HL-60 (cell line): ENCODE measurements around the gene ZDHHC16.
"Not testable (repeated sequence)": the region's sequence is repeated elsewhere in the genome, so short reads cannot be mapped to it uniquely, and the experiment has no call there.

Source experiments
- DNase-seq, 2 experiments: peaks; one replicate each; pipeline ENCODE4 v3.0.0-alpha.2; 2010 to 2020; ENCODE audit warnings: low read depth in 1 of 2, low spot score in 1 of 2
- H3K27ac ChIP-seq: fragments of 250-450 bp; sonication (Bioruptor Pico); replicated peaks from 2 replicates; pipeline ENCODE4 v1.5.1; 2020; ENCODE audit warnings: mild to moderate bottlenecking, moderate library complexity
- H3K27me3 ChIP-seq: fragments of 250-450 bp; sonication (Bioruptor Pico); 2 replicates; pipeline ENCODE4 v1.5.1; 2021; ENCODE audit warnings: mild to moderate bottlenecking, moderate library complexity; ENCODE audit not compliant: insufficient read depth, poor library complexity, severe bottlenecking
- H3K4me3 ChIP-seq: replicated peaks from 2 replicates; pipeline ENCODE4 v1.5.1; 2011; ENCODE audit warnings: mild to moderate bottlenecking, control low read depth, low read length; ENCODE audit not compliant: insufficient read depth
- GABPA ChIP-seq: IDR thresholded peaks from 2 replicates; pipeline ENCODE4 v1.6.1; 2012; ENCODE audit warnings: low read depth
- POLR2AphosphoS5 ChIP-seq: IDR thresholded peaks from 2 replicates; pipeline ENCODE4 v1.6.1; 2012; ENCODE audit warnings: low read depth
- SPI1 ChIP-seq: IDR thresholded peaks from 2 replicates; pipeline ENCODE4 v1.6.1; 2012; ENCODE audit warnings: low read depth, mild to moderate bottlenecking, borderline replicate concordance
- TF ChIP-seq, protein P1 (sequence below): IDR thresholded peaks from one replicate; pipeline ENCODE4 v1.5.1; 2011; ENCODE audit warnings: low read length, control low read depth, inconsistent platforms; ENCODE audit not compliant: insufficient read depth
- TF ChIP-seq, protein P2 (sequence below): IDR thresholded peaks from 2 replicates; pipeline ENCODE4 v1.6.1; 2012; ENCODE audit warnings: low read depth; ENCODE audit not compliant: insufficient replicate concordance

ZDHHC16 gene

DNA sequence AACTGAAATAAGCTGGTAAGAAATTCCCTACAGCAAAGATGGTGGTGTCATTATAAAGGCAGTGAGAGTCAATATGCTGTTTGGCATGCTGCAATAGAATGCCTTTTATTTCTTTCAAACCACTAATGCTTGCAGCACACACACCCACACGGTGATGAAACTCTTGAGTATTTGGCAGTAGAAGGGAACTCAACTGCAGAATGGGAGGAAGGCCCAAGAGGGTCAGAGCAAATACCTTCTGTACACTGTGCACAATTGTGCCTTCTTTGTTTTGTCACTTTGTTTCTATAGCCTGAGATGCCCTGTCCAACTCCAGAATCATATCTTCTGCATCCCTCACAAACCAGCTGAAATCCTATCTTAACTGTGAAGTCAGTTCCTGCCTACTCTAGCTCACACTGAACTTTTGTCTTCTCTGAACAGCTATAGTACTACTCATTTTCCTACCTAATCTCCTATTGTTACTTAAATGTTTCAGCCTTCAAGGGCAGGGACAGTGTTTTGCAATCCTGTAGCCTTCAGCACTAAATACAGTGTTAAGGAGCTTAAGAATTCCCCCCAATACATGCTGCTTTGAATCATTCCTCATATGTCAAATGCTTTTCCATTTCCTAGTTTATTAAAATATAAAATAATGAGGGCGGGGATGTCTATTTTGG, 30.1 kb downstream of the ZDHHC16 start:
- no peak overlapping the region for H3K4me3 ChIP-seq
- H3K27ac ChIP-seq = peak overlapping the region; percentile 45
- peak in 1 of 2 experiments; percentile 84 for DNase-seq
- TF ChIP-seq, protein P1, sequence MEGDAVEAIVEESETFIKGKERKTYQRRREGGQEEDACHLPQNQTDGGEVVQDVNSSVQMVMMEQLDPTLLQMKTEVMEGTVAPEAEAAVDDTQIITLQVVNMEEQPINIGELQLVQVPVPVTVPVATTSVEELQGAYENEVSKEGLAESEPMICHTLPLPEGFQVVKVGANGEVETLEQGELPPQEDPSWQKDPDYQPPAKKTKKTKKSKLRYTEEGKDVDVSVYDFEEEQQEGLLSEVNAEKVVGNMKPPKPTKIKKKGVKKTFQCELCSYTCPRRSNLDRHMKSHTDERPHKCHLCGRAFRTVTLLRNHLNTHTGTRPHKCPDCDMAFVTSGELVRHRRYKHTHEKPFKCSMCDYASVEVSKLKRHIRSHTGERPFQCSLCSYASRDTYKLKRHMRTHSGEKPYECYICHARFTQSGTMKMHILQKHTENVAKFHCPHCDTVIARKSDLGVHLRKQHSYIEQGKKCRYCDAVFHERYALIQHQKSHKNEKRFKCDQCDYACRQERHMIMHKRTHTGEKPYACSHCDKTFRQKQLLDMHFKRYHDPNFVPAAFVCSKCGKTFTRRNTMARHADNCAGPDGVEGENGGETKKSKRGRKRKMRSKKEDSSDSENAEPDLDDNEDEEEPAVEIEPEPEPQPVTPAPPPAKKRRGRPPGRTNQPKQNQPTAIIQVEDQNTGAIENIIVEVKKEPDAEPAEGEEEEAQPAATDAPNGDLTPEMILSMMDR = no peak
- TF ChIP-seq GABPA (no peak), SPI1 (peak; percentile 43; the same call in 1 of the 2 replicates)
- H3K27me3 ChIP-seq = no peaks in the 10 kb centered on the region

DNA sequence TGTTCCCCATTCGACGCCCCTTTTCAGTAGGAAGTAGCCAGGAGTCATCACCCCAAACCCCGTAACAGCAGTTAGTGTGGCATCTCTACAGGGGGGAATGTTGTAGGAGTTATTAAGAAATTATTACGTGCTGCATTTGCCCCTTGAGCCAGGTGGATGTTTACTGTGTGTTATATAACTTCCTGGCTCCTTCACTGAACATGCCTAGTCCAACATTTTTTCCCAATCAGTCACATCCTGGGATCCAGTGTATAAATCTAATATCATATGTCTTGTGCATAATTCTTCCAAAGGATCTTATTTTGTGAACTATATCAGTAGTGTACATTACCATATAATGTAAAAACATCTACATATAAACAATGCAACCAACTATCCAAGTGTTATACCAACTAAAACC, 33.4 kb downstream of the ZDHHC16 start:
- H3K27ac ChIP-seq, H3K4me3 ChIP-seq, H3K27me3 ChIP-seq, DNase-seq: not testable (repeated sequence)

DNA sequence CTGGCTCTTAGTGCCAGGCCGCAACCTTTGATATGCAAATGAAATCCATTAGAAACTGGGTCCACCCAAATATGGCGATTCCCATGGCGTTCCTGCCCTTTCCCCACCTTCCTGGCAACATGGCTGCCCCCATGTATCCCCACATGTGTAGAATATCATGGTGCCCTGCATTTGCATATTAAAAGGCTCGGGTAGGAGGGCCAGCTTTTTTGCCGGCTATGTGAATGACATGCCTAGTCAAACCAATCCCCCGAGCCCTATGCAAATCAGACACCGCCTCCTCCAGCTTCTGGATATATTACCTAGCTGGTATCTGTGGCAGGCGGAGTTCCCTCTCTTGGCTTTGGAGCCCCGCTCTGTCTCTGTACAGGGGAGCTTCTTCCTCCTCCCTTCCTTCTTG, 34.0 kb downstream of the ZDHHC16 start:
- Histone ChIP-seq H3K27ac (no peak overlapping the region), H3K4me3 (no peak overlapping the region), H3K27me3 (no peaks in the 10 kb centered on the region)
- TF ChIP-seq, protein P1 = no peak
- TF ChIP-seq GABPA = no peak
- DNase-seq = no peak

DNA sequence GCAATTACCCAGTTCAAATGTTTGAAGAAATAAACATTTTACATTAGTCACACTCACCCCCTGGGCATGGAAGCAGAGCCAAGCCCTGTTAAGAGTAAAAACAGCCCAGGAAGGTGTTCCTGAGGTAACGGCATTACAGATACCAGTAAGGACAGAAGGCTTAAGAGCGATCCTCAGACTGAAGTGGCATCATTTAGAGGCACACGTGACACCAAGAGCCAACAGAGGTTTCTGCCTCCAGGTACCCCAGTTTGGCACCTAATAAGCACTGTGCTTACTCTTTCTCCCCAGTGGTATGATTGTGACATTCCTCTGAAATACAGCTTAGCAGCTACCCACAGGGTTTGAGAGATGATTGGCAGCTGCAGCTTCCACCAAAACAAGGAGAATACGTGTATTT, 35.1 kb downstream of the ZDHHC16 start:
- no peak for DNase-seq
- TF ChIP-seq, protein P1 = no peak
- TF ChIP-seq SPI1 (no peak), POLR2AphosphoS5 (no peak), GABPA (no peak)
- TF ChIP-seq, protein P2, sequence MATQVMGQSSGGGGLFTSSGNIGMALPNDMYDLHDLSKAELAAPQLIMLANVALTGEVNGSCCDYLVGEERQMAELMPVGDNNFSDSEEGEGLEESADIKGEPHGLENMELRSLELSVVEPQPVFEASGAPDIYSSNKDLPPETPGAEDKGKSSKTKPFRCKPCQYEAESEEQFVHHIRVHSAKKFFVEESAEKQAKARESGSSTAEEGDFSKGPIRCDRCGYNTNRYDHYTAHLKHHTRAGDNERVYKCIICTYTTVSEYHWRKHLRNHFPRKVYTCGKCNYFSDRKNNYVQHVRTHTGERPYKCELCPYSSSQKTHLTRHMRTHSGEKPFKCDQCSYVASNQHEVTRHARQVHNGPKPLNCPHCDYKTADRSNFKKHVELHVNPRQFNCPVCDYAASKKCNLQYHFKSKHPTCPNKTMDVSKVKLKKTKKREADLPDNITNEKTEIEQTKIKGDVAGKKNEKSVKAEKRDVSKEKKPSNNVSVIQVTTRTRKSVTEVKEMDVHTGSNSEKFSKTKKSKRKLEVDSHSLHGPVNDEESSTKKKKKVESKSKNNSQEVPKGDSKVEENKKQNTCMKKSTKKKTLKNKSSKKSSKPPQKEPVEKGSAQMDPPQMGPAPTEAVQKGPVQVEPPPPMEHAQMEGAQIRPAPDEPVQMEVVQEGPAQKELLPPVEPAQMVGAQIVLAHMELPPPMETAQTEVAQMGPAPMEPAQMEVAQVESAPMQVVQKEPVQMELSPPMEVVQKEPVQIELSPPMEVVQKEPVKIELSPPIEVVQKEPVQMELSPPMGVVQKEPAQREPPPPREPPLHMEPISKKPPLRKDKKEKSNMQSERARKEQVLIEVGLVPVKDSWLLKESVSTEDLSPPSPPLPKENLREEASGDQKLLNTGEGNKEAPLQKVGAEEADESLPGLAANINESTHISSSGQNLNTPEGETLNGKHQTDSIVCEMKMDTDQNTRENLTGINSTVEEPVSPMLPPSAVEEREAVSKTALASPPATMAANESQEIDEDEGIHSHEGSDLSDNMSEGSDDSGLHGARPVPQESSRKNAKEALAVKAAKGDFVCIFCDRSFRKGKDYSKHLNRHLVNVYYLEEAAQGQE = no peak
- Histone ChIP-seq H3K4me3 (no peak overlapping the region), H3K27me3 (no peaks in the 10 kb centered on the region), H3K27ac (no peak overlapping the region)

DNA sequence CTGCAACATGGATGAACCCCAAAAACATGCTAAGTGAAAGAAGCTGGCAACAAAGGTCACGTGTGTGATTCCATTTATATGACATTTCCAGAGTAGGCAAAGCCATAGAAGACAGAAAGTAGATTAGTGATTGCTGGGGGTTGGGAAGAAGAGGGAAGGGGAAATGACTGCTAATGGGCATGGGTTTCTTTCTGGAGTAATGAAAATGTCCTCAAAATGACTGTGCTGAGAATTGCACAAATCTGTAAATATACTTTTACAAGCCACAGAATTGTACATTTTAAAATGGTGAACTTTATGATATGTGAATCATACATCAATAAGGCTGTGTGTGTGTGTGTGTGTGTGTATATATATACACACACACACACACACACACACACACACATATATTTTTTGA, 36.4 kb downstream of the ZDHHC16 start:
- TF ChIP-seq POLR2AphosphoS5 (no peak), GABPA (no peak), SPI1 (no peak)
- TF ChIP-seq, protein P1 = no peak
- TF ChIP-seq, protein P2 = no peak
- H3K4me3 ChIP-seq = no peak overlapping the region

More for the DNA sequence above, 36.4 kb downstream of the ZDHHC16 start:
- DNase-seq = no peak
- Histone ChIP-seq H3K27ac (no peak overlapping the region), H3K27me3 (no peaks in the 10 kb centered on the region)
